BE2C (cell line): Measurements from ENCODE around the gene CNPY4.
A peak's percentile ranks its signal among the peaks of the same experiment; 100 is the strongest.

Experiments
- DNase-seq: peaks from one replicate; pipeline ENCODE4 v3.0.0-alpha.2; 2020
- H3K27me3 ChIP-seq: fragments of 250-450 bp; sonication (Bioruptor Pico); 2 replicates; pipeline ENCODE4 v1.5.1; 2020; ENCODE audit warnings: mild to moderate bottlenecking
- H3K36me3 ChIP-seq: fragments of 250-450 bp; sonication (Bioruptor Pico); 2 replicates; pipeline ENCODE4 v1.5.1; 2020; ENCODE audit warnings: mild to moderate bottlenecking
- H3K4me1 ChIP-seq: fragments of 250-450 bp; sonication (Bioruptor Pico); 2 replicates; pipeline ENCODE4 v1.5.1; 2020
- H3K4me3 ChIP-seq: 2 replicates; pipeline ENCODE4 v1.5.1; 2011; ENCODE audit warnings: low read depth, low read length
- H3K9me3 ChIP-seq: fragments of 250-450 bp; sonication (Bioruptor Pico); 2 replicates; pipeline ENCODE4 v1.5.1; 2020
- CTCF ChIP-seq: IDR thresholded peaks from 2 replicates; pipeline ENCODE4 v1.5.1; 2012; ENCODE audit warnings: mild to moderate bottlenecking, low read depth, low read length

CNPY4 gene

DNA sequence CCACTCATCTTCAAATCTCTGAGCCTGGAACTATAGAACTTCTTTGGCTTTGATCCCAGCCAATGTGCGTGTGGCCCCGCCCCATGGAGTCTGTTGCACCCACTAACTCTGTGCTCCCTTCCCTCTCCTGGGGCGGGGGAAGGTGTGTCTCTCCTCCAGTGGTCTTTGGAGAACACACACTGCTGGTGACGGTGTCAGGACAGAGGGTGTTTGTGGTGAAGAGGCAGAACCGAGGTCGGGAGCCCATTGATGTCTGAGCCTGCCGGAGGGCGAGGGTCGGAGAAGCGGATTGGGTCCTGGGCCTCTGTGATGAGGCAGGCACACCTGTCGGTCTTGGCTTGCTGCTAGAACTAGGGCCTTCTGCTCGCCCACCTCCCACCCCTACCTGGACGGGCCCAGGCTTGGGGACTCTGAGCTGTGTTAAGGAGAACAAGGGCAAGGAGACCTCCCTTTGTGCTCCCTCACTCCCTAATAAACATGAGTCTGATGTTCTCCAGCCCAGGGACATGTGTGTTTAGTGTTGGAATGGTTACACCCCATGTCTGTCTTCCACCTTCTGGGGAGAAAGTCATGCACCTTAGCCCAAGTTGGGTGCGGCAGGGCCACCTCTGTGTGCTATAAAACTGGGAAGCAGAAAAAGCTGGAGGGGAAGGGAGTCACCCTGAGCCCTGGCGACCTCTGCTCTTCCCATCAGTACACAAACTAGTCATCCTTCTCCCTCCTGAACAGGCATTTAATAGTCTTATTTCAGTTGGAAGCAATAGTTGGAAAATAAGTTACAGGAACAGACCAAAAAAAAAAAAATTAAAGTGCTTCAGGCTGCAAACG, 34.5 kb downstream of the CNPY4 start:
- no peak for TF ChIP-seq CTCF
- Histone ChIP-seq H3K4me1 (peaks cover 20% of the 10 kb centered on the region), H3K4me3 (no peak overlapping the region), H3K27me3 (no peaks in the 10 kb centered on the region), H3K36me3 (peaks cover 26% of the 10 kb centered on the region), H3K9me3 (no peaks in the 10 kb centered on the region)
- no peak for DNase-seq

GRCh38 chr7:100154651-100155491, 35.4 kb downstream of the CNPY4 start:
- Histone ChIP-seq H3K36me3 (peaks cover 26% of the 10 kb centered on the region), H3K27me3 (no peaks in the 10 kb centered on the region), H3K4me3 (no peak overlapping the region), H3K4me1 (peaks cover 20% of the 10 kb centered on the region), H3K9me3 (no peaks in the 10 kb centered on the region)
- no peak for TF ChIP-seq CTCF
- peak; percentile 55 for DNase-seq

DNA sequence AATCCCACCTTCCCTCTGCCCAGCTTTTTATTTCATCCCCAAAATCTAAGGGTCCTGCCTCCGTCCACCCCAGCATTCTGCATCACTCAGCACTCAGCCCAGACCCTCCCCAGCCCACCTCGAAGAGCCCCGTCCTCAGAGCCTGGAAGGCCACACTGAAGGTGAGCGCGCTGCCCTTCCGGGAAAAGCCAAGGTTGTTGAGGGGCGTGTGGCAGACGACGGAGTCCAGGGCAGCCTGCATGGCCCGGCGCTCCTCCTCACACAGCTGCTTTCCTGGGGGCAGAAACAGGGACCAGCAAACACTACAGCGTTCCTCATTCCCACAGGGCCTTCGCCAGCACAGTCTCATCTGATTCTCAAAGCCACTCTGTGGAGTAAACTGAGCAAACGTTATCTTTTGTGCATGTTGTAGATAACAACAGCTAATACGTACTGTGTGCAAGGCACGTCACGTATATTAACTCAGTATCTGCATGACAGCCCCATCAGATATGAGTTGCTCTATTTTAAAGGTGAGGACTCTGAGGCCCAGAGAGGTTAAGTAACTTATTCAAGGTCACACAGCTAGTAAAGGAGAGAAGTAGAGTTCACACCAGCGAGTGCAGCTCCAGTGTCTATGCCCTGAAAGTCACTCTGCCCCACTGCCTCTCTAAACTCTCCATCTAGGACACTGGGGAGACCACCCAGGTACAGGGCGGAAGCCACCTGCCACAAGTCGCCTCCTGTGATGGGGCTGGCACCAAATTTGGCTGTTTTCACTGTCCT, 36.3 kb downstream of the CNPY4 start:
- Histone ChIP-seq H3K27me3 (no peaks in the 10 kb centered on the region), H3K36me3 (peaks cover 26% of the 10 kb centered on the region), H3K4me3 (no peak overlapping the region), H3K9me3 (no peaks in the 10 kb centered on the region), H3K4me1 (peaks cover 20% of the 10 kb centered on the region)
- no peak for DNase-seq
- no peak for TF ChIP-seq CTCF

GRCh38 chr7:100156331-100157068, 37.1 kb downstream of the CNPY4 start:
- H3K36me3 ChIP-seq = peaks cover 26% of the 10 kb centered on the region
- DNase-seq = no peak
- TF ChIP-seq CTCF = no peak
- peak overlapping the region; percentile 79 for H3K4me3 ChIP-seq
- H3K4me1 ChIP-seq = peaks cover 20% of the 10 kb centered on the region
- H3K9me3 ChIP-seq = no peaks in the 10 kb centered on the region
- no peaks in the 10 kb centered on the region for H3K27me3 ChIP-seq

GRCh38 chr7:100157069-100157333, 37.6 kb downstream of the CNPY4 start:
- Histone ChIP-seq H3K27me3 (no peaks in the 10 kb centered on the region), H3K4me3 (peak overlapping the region; percentile 79), H3K4me1 (peaks cover 20% of the 10 kb centered on the region), H3K9me3 (no peaks in the 10 kb centered on the region), H3K36me3 (peaks cover 26% of the 10 kb centered on the region)
- no peak for TF ChIP-seq CTCF
- no peak for DNase-seq
